ENCODE results near the gene EFCC1.
"Not testable (repeated sequence)": the region's sequence is repeated elsewhere in the genome, so short reads cannot be mapped to it uniquely, and the experiment has no call there.

Gene EFCC1

GRCh38 chr3:129050556-129051295 is 49.6 kb downstream of the EFCC1 start:
- no peak for FAIRE-seq
- DNase-seq (ENCODE audit: insufficient read length, low spot score) = no peak

- DNase-seq (ENCODE audit: insufficient read length, low spot score) = no peak
- FAIRE-seq = no peak
Observed at GRCh38 chr3:129051871-129052340, 50.8 kb downstream of the EFCC1 start.

- no peak for FAIRE-seq
- DNase-seq (ENCODE audit: insufficient read length, low spot score) = no peak
Observed at GRCh38 chr3:129052675-129053074, 51.6 kb downstream of the EFCC1 start.

GRCh38 chr3:129054605-129055104 is 53.6 kb downstream of the EFCC1 start:
- DNase-seq (ENCODE audit: insufficient read length, low spot score) (no peak), FAIRE-seq (no peak)

GRCh38 chr3:129056451-129057173 is 55.5 kb downstream of the EFCC1 start:
- no peak for DNase-seq (ENCODE audit: insufficient read length, low spot score)
- no peak for FAIRE-seq

- DNase-seq (ENCODE audit: insufficient read length, low spot score) (no peak), FAIRE-seq (no peak)
Observed at GRCh38 chr3:129057249-129057648, 56.1 kb downstream of the EFCC1 start.

- DNase-seq (ENCODE audit: insufficient read length, low spot score) = no peak
- FAIRE-seq = no peak
Observed at GRCh38 chr3:129058441-129059200, 57.5 kb downstream of the EFCC1 start.

- FAIRE-seq (no peak), DNase-seq (ENCODE audit: insufficient read length, low spot score) (no peak)
Observed at GRCh38 chr3:129059311-129059958, 58.3 kb downstream of the EFCC1 start.

GRCh38 chr3:129060276-129061022 is 59.3 kb downstream of the EFCC1 start, which contains the start of gene GP9:
Gene GP9 (plus strand): TSS chr3:129060779. CDS start chr3:129061740, 961 bp downstream.
- DNase-seq (ENCODE audit: insufficient read length, low spot score) (no peak), FAIRE-seq (no peak)

GRCh38 chr3:129061023-129061887 is 60.2 kb downstream of the EFCC1 start:
- FAIRE-seq (no peak), DNase-seq (ENCODE audit: insufficient read length, low spot score) (no peak)

GRCh38 chr3:129061888-129062834 is 61.1 kb downstream of the EFCC1 start:
- FAIRE-seq (no peak), DNase-seq (ENCODE audit: insufficient read length, low spot score) (no peak)

GRCh38 chr3:129063091-129063640 is 62.1 kb downstream of the EFCC1 start:
- DNase-seq (ENCODE audit: insufficient read length, low spot score) = no peak
- FAIRE-seq = no peak

- no peak for FAIRE-seq
- no peak for DNase-seq (ENCODE audit: insufficient read length, low spot score)
Observed at GRCh38 chr3:129063841-129064482, 62.9 kb downstream of the EFCC1 start.

- FAIRE-seq (no peak), DNase-seq (ENCODE audit: insufficient read length, low spot score) (no peak)
Observed at GRCh38 chr3:129065016-129065719, 64.1 kb downstream of the EFCC1 start.

GRCh38 chr3:129065720-129066073 is 64.6 kb downstream of the EFCC1 start:
- DNase-seq (ENCODE audit: insufficient read length, low spot score) = no peak
- FAIRE-seq = no peak

- DNase-seq (ENCODE audit: insufficient read length, low spot score); FAIRE-seq: not testable (repeated sequence)
Observed at GRCh38 chr3:129067719-129068118, 66.6 kb downstream of the EFCC1 start.
